Progenitor cell of endocrine pancreas (in vitro differentiated cells): ENCODE results near the gene FOXP2. TPM values are rescaled to one million over a fixed set of nuclear protein-coding genes. Genes with fewer than 3 reads are reported as not detected.

Experiments
- DNase-seq: peaks from one replicate; pipeline ENCODE4 v3.0.0; 2021; ENCODE audit warnings: low spot score; ENCODE audit not compliant: unreplicated experiment
- H3K27ac Mint-ChIP-seq: 2 replicates; pipeline ENCODE4 v1.8.0; 2021; ENCODE audit warnings: mild to moderate bottlenecking, moderate library complexity, mixed read lengths
- H3K27me3 Mint-ChIP-seq: 2 replicates; pipeline ENCODE4 v1.8.0; 2021; ENCODE audit warnings: mixed read lengths
- H3K36me3 Mint-ChIP-seq: 2 replicates; pipeline ENCODE4 v1.8.0; 2022; ENCODE audit warnings: mixed read lengths; ENCODE audit not compliant: insufficient read depth
- H3K4me1 Mint-ChIP-seq: 2 replicates; pipeline ENCODE4 v1.8.0; 2021; ENCODE audit warnings: low read depth, mixed read lengths
- H3K4me3 Mint-ChIP-seq: 2 replicates; pipeline ENCODE4 v1.8.0; 2021; ENCODE audit warnings: low read depth, mild to moderate bottlenecking, moderate library complexity, mixed read lengths
- H3K9me3 Mint-ChIP-seq: 2 replicates; pipeline ENCODE4 v1.8.0; 2021; ENCODE audit warnings: low read depth, mixed read lengths
- CTCF ChIP-seq: fragments of 200-600 bp; sonication (generic); IDR thresholded peaks from one replicate; pipeline ENCODE4 v1.5.0; 2021; ENCODE audit warnings: antibody characterized with exemption, mild to moderate bottlenecking; ENCODE audit not compliant: unreplicated experiment
- total RNA-seq: library from RNA; stranded (reverse); gene quantifications from 2 replicates; pipeline ENCODE4 v1.2.1, GENCODE V29; 2021

The FOXP2 gene
- total RNA-seq, 1 donor from 2014 or later, result 5.8 TPM

- no peak for DNase-seq
- no peaks in the 10 kb centered on the region for H3K9me3 Mint-ChIP-seq
- no peaks in the 10 kb centered on the region for H3K36me3 Mint-ChIP-seq
- no peak for TF ChIP-seq CTCF
- H3K27ac Mint-ChIP-seq, result no peak overlapping the region
- no peak overlapping the region for H3K4me3 Mint-ChIP-seq
- H3K4me1 Mint-ChIP-seq, result peaks cover 18% of the 10 kb centered on the region
- no peaks in the 10 kb centered on the region for H3K27me3 Mint-ChIP-seq
Observed at GRCh38 chr7:114645451-114645850, 230.8 kb downstream of the FOXP2 start.

- Mint-ChIP-seq H3K36me3 (no peaks in the 10 kb centered on the region), H3K4me3 (no peak overlapping the region), H3K27me3 (no peaks in the 10 kb centered on the region), H3K27ac (no peak overlapping the region), H3K9me3 (no peaks in the 10 kb centered on the region), H3K4me1 (peaks cover 30% of the 10 kb centered on the region)
- TF ChIP-seq CTCF, result no peak
- DNase-seq, result no peak
Observed at GRCh38 chr7:114647518-114647917, 232.9 kb downstream of the FOXP2 start.

- Mint-ChIP-seq H3K27ac (no peak overlapping the region), H3K36me3 (no peaks in the 10 kb centered on the region), H3K4me3 (no peak overlapping the region), H3K4me1 (peaks cover 30% of the 10 kb centered on the region), H3K27me3 (no peaks in the 10 kb centered on the region), H3K9me3 (no peaks in the 10 kb centered on the region)
- no peak for DNase-seq
- TF ChIP-seq CTCF, result no peak
Observed at GRCh38 chr7:114648117-114648516, 233.5 kb downstream of the FOXP2 start.

- DNase-seq, result no peak
- Mint-ChIP-seq H3K36me3 (no peaks in the 10 kb centered on the region), H3K4me1 (peaks cover 36% of the 10 kb centered on the region), H3K9me3 (no peaks in the 10 kb centered on the region), H3K27me3 (no peaks in the 10 kb centered on the region), H3K27ac (no peak overlapping the region), H3K4me3 (no peak overlapping the region)
- no peak for TF ChIP-seq CTCF
Observed at GRCh38 chr7:114648680-114649079, 234.1 kb downstream of the FOXP2 start.

GRCh38 chr7:114649689-114650088, 235.1 kb downstream of the FOXP2 start:
- TF ChIP-seq CTCF, result no peak
- Mint-ChIP-seq H3K4me3 (no peak overlapping the region), H3K9me3 (no peaks in the 10 kb centered on the region), H3K27ac (no peak overlapping the region), H3K36me3 (no peaks in the 10 kb centered on the region), H3K4me1 (peaks cover 40% of the 10 kb centered on the region), H3K27me3 (no peaks in the 10 kb centered on the region)
- no peak for DNase-seq
